ENCODE results near the gene SEMA4C.

Gene SEMA4C, protein sequence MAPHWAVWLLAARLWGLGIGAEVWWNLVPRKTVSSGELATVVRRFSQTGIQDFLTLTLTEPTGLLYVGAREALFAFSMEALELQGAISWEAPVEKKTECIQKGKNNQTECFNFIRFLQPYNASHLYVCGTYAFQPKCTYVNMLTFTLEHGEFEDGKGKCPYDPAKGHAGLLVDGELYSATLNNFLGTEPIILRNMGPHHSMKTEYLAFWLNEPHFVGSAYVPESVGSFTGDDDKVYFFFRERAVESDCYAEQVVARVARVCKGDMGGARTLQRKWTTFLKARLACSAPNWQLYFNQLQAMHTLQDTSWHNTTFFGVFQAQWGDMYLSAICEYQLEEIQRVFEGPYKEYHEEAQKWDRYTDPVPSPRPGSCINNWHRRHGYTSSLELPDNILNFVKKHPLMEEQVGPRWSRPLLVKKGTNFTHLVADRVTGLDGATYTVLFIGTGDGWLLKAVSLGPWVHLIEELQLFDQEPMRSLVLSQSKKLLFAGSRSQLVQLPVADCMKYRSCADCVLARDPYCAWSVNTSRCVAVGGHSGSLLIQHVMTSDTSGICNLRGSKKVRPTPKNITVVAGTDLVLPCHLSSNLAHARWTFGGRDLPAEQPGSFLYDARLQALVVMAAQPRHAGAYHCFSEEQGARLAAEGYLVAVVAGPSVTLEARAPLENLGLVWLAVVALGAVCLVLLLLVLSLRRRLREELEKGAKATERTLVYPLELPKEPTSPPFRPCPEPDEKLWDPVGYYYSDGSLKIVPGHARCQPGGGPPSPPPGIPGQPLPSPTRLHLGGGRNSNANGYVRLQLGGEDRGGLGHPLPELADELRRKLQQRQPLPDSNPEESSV

DNA sequence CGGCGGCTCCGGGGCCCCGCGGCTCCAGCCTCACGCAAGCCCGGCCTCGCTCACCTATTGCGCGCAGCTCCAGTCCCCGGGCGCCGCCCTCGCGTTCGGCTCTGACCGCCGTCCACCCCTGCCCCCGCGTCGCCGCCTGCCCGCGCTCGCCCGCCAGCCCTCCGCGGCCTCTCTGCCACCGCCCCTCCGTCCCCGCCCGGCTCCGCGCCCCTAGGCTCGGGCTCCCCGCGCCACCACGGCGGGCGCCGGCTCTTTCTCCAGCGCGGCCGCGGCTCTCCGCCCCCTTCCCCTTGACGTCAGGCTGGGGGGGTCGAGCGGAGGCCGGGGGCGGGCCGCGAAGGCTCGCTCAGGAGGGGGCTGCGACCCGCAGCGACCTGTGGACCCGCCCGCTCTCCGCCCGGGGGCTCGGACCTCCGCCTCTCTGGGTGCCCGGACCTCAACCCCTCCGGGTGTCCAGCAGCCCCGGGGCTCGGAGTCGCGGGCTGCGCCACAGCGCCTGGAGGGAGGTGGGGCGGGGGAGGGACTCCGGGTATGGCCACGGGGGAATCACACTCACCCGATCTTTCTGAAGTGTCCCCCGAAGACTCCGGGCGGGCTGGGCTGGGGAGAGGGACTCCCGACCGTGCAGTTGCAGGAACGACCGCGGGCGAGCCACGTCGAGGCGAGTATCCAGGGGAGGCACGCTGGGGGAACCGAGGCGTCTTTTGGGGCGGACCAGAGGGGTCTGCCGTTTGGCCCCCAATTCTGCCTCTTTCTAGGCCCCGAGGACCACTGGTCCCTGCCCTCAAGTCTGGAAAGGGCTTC lies at the start of gene SEMA4C:
TSS of gene SEMA4C (minus strand) at position 259 of the 804 bp plus-strand sequence. CDS start 2,194 bp downstream, outside the sequence.
- no peak for DNase-seq (ENCODE audit: low spot score)

GRCh38 chr2:96918754-96919550 lies 49.1 kb upstream of the SEMA4C start:
- no peak for DNase-seq (ENCODE audit: low spot score)

DNA sequence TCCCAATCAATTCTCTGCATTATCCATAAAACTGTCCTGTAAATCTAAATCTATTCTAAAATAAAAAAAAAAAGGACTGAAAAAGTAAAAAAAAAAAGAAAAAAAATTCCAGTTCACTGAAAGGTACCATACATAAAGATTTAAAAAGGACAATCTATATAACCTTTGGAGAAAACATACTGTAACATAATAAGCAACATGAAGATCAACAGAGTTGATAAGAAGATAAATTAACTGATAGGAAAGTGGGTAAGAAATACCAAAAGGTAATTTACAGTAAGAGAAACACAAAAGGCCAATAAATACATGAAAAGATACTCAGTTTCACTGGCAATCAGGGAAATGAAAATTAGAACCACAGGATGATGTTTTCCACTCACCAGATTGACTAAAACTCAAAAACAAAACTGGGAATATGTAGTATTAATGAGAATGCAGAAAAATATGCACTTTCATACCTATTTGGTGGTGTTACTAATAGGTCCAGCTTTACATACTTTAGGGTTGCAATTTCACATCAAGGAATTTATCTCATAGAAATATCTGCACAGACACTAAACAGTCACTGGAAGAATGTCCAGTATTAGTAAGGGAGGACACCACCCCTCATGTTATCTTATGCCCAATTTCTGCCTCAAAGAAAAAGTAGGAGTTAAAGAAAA lies 48.3 kb upstream of the SEMA4C start:
- no peak for DNase-seq (ENCODE audit: low spot score)

GRCh38 chr2:96916646-96917543 lies 47.0 kb upstream of the SEMA4C start:
- DNase-seq (ENCODE audit: low spot score): no peak

GRCh38 chr2:96916156-96916630 lies 46.3 kb upstream of the SEMA4C start:
- no peak for DNase-seq (ENCODE audit: low spot score)

DNA sequence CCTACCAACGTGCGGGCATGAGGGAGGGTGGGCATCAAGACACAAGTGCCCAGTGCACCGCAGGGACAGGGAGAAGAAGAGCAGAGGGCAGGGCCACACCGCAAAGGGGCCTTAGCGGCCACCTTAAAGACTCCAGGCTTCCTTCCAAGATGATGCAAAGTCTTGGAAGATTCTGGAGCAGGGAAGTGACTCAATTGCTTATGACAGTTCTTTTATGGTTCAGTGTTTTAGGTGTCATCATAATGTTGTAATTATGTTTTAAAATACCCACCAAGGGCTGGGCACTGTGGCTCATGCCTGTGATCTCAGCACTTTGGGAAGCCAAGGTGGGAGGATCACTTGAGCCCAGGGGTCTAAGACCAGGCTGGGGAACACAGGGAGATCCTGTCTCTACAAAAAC lies 44.5 kb upstream of the SEMA4C start:
- DNase-seq (ENCODE audit: low spot score): no peak

GRCh38 chr2:96913398-96914202 lies 43.7 kb upstream of the SEMA4C start:
- DNase-seq (ENCODE audit: low spot score): no peak

GRCh38 chr2:96913117-96913397 lies 43.2 kb upstream of the SEMA4C start:
- no peak for DNase-seq (ENCODE audit: low spot score)

DNA sequence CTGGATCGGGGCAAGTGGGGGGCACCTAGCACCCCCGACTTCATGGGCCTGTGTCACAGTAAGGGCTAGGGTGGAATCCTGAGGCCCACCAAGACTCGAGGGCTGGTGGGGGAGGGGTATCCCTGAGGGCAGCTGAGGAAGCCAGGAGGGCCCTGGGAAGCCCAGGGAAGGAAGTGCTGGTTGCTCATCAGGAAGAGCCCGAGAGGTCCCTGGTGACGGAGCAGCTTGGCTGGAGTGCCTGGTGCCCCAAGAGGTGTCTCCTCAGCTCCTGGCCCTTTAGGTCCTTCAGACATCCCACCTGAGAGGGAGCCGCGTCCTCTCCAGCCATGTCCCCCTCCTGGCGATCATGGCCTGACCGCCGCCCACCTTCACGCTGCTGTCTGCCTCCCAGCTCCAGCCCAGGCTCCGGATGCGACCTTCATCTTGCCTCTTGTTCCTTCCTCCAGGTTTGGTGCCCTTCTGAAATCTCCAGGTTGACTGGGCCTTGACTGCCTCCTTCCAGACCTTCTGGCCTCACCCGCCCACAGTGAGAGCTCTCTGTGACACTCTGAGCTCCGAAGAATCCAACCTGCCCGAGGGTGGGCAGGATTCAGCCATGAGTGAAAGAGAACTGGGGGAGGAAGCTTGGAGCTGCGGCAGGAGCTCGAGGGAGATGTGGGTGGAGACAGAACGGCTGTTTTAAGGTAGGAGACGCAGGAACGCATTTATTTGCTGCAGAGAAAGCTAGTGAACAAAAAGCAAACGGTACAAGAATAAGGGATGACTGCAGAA lies 42.7 kb upstream of the SEMA4C start:
- DNase-seq (ENCODE audit: low spot score): no peak

DNA sequence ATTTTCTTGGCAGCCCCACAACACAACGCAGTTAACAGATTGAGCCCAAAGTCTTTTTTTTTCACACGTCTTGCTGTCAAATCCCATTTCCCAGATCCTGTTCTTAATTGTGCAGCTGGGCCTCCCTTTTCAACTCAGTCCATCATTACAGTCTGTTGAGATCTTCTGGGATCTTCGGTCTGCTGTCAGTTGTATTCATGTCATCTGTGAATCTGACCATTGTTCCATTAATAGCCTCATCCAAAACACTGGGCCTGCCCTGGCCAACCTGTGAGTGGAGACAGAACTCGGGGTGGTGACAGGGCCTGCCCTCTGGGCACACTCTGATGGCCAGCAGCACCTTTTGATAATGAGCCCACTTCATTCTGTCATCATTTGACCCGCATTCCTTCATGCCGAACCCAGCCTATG lies 39.7 kb upstream of the SEMA4C start:
- no peak for DNase-seq (ENCODE audit: low spot score)

- DNase-seq (ENCODE audit: low spot score): peak; percentile 85
Measured at GRCh38 chr2:96907115-96908041, 37.5 kb upstream of the SEMA4C start.

GRCh38 chr2:96906729-96907114 lies 36.8 kb upstream of the SEMA4C start:
- DNase-seq (ENCODE audit: low spot score): peak; percentile 75

- no peak for DNase-seq (ENCODE audit: low spot score)
Measured at GRCh38 chr2:96903815-96904214, 33.9 kb upstream of the SEMA4C start.

DNA sequence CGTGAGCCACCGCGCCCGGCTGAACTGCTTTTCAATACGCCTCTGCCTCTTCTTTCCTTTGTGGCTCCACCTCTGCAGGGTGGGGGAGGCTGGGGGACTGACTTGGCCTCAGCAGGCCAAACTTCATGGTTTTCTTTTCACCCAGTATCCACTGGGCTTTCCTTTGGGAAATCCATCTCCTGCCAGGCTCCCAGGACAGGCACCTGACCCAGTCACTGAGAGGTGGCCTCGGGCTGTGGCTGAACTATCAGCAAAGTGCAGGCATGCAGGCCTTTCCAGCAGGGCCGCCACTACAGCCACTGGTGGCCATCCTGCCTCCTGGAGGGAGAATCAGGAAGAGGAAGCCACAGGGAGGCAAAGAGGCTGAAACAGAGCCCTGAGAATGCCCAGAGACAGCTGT lies 33.4 kb upstream of the SEMA4C start:
- DNase-seq (ENCODE audit: low spot score): no peak

DNA sequence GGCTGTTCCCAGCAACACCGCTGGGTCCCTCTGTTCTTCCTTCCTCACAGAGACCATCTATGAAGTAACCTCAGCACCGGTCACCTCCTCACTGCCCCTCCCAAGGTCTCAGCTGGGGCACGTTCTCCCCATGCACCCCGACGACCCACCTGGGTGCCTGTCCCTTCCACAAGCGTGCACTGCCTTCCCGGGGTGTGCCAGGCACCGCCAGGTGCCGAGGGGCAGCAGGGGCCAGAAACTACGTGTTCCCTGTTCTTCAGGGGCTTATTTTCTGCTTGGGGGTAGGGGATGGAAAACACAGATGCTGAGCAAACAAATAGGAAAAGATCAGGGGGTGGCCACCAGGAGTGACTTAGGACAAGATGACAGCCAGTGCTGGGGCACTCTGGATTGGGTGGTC lies 30.4 kb upstream of the SEMA4C start:
- no peak for DNase-seq (ENCODE audit: low spot score)

- no peak for DNase-seq (ENCODE audit: low spot score)
Measured at GRCh38 chr2:96899413-96899741, 29.5 kb upstream of the SEMA4C start.

GRCh38 chr2:96898641-96899412 lies 28.9 kb upstream of the SEMA4C start:
- DNase-seq (ENCODE audit: low spot score): no peak

Measured in ecto neural progenitor cell (in vitro differentiated cells).